ENCODE results near the gene CNTNAP2.
A peak's percentile ranks its signal among the peaks of the same experiment; 100 is the strongest.
"Not testable (repeated sequence)": the region's sequence is repeated elsewhere in the genome, so short reads cannot be mapped to it uniquely, and the experiment has no call there.

Gene CNTNAP2

DNA sequence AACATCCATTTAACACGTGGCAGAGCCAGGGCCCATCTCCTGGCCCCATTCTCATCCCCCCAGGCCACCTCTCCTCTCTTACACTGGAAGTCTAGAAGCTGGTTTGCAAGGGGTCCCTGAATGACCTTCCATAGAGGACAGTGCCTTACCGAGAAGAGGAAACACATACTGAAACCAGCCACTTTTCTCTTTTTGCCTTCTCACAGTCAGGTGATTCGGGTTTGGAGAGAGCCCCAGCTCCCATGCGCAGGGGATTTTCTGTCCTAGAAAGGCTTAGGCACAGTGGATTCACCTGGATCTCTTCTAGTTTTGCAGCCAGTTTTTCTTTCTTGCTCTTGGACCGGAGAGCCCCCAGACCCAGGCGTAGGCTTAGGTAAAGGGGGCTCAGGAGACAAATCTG lies 2139.8 kb downstream of the CNTNAP2 start:
- no peak for DNase-seq

- DNase-seq, result no peak
These were observed 2144.0 kb downstream of the CNTNAP2 start for GRCh38 chr7:148260599-148260998.

GRCh38 chr7:148261523-148261922 lies 2144.9 kb downstream of the CNTNAP2 start:
- no peak for DNase-seq

GRCh38 chr7:148261996-148262688 lies 2145.5 kb downstream of the CNTNAP2 start:
- DNase-seq, result no peak

- peak; percentile 72 for DNase-seq
These were observed 2146.2 kb downstream of the CNTNAP2 start for GRCh38 chr7:148262721-148263229.

DNA sequence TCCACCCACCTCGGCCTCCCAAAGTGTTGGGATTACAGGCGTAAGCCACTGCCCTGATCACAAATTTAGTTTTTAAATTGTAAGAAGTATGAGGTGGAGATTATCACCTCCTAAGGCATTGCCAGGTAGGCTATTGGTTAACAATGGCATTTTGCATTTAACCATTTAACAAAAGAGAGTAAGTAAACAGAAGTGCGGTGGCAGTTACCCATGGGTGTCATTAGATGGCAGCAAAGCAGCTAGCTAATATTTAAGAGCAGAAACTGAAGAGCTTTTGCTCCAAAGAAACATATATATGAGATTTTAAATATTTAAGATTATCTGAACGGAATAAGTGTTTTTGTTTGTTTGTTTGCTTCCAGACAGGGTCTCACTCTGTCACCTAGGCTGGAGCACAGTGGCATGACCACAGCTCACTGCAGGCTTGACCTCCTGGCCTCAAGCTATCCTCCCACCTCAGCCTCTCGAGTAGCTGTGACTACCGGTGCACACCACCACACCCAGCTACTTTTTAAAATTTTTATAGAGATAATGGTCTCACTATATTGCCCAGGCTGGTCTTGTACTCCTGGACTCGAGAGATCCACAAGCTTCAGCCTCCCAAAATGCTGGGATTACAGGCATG lies 2148.4 kb downstream of the CNTNAP2 start:
- peak; percentile 33 for DNase-seq

DNA sequence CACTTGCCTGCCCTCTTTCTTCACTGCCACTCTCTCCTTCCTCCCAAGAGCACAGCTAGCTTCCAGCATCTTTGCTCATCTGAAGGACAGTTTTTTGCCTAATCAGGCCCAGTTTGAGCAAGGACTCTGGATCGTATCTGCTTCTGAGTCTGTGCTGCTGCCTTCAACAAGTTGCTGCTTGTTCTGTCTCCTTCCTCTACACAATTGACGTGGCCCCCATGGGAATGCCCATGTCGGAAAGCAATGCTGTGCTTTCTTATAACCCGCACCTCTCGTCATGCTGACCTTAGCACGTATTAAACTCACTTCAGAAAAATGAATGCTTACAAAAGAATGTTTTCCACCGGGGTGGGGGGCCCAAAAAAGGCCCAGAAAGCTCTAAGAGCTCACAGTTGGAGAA lies 2149.3 kb downstream of the CNTNAP2 start:
- DNase-seq, result no peak

GRCh38 chr7:148266795-148267194 lies 2150.2 kb downstream of the CNTNAP2 start:
- no peak for DNase-seq

DNA sequence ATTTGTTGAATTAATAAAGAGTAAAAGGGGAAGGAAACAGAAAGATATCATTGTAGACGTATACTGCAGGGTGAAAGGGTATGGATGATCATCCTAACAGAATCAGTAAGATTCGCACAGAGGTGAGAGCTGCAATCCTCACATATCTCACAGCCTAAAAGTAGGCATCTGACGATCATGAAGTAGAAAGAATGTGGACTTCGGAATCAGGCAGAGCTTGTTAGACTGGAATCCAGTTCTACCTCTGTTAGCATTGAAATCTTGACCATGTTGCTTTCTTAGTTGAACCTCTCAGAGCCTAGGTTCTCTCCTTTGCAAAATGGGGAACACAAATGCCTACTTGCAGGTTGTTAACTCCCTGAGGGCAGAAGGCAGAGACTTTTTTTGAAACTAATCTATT lies 2154.0 kb downstream of the CNTNAP2 start:
- no peak for DNase-seq

DNA sequence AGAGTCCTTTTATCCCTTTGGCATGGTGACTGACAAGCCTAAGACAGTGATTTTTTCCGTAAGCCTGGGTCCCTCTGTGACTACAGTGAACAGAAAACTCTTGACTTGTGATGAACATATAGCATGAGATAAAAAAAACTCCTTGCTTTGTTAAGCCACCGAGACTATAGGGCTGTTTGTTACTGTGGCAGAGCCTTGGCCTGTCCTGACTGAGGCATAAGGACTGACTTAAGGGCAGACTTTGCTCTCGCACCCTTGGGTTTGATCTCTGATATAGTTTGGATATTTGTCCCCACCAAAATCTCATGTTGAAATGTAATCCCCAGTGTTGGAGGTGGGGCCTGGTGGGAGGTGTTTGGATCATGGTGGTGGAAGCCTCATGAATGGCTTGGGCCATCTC lies 2157.5 kb downstream of the CNTNAP2 start:
- no peak for DNase-seq

DNA sequence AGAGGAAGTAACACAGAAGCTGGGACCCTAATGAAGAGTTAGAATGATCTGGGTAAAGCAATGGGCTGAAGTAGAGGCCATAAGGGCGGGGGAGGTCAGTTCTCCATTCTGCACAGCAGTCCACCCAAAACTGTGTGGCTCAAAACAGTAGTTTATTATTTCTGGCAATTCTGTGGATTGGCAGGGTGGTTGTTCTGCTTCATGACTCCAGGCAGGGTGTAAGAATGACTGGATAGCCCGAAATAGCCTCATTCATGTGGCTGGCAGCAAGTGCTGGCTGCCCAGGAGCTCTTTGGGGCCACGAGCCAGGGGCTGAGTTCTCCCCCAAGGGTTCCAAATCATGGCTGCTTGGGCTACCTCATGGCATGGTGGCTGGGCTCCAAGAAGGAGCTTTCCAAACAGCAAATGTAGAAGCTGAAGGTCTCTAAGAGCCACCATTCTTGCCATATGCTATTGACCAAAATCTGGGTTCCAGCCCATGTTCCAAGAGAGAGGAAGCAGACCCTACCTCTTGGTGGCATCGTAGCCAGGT lies 2158.8 kb downstream of the CNTNAP2 start:
- DNase-seq, result no peak

- no peak for DNase-seq
These were observed 2159.9 kb downstream of the CNTNAP2 start for GRCh38 chr7:148276314-148277041.

DNA sequence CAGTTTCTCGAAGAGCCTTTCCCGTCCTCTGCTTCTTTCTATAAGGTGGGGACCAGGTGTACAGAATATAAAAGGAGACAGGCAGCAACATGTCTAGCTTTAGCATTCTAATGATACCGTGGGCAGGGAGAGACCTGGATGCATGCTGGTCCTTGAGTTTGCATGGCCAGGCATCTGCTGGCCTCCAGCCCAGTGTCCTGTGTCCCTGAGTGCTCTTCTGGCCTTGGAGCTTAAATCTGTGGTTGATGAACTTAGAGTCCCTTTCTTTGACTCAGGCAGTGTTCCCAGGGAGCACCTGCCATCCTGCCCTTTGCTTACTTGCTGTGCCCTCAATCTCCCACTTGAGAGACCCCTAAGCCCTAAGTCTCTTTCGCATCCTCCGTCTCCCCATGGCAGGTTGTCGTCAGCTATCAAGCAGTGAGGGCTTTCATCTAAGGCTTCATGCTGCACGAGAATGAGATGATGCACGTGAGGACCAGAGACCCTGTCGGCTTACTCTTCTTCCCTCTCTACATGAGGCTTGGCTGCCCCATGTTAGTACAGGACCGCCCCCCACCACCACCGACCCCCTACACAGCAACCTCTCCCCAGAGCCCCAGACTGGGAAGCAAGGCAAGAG lies 2160.6 kb downstream of the CNTNAP2 start:
- no peak for DNase-seq

- no peak for DNase-seq
These were observed 2169.5 kb downstream of the CNTNAP2 start for GRCh38 chr7:148286150-148286549.

DNA sequence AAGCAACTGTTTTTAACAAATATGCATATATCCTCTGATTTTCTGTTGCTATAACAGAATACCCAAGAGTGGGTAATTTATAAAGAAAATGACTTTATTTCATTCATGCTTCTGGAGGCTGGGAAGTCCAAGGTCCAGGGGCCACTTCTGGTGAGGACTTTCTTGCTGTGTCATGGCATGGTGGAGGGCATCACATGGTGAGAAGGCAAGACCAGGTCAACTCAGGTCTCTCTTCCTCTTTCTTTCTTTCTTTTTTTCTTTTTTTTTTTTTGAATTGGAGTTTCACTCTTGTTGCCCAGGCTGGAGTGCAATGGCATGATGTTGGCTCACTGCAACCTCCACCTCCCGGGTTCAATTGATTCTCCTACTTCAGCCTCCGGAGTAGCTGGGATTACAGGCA lies 2170.9 kb downstream of the CNTNAP2 start:
- no peak for DNase-seq

DNA sequence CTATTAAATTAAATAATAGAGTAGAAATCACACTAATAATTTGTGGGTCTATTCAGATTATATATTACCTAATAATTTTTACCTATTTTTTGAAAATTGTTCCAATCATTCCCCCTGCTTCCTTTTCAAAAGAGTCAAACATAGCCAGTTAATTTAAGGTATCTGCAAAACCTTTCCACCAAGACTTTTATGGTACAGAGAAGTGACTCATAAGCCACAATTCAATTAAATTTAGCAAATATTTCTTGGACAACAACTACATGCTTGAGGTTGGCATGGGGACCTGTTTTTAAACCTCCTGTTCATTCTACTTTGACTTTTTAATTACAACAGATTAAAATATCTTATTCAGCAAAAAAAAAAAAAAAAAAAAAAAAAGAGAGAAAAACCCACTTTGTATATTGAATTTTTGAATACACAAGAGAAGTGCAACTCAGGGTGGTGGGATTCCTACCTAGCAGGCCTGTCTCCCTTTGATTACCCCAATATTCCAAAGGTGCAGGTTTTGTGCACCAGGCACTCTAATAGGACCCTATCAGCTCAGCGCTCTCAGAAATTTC lies 2172.1 kb downstream of the CNTNAP2 start:
- no peak for DNase-seq

DNA sequence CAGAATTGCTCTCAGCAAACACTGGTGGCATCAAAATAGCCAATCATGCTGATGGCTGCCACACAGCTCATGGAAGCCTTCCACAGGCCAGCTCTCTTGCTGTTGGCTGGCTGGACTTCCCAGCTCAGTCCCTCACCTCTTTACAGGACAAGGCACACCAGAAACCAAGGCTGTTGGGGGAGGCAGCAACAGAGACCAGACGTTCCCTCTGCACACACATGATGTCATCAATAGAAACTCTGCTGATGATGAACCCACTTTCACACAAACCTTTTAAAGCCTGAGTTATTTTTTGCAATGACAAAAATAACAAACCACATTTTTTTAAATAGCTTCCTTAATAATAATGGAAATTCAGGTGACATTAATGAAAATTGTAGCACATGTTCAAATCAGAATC lies 2173.0 kb downstream of the CNTNAP2 start:
- DNase-seq, result no peak

DNA sequence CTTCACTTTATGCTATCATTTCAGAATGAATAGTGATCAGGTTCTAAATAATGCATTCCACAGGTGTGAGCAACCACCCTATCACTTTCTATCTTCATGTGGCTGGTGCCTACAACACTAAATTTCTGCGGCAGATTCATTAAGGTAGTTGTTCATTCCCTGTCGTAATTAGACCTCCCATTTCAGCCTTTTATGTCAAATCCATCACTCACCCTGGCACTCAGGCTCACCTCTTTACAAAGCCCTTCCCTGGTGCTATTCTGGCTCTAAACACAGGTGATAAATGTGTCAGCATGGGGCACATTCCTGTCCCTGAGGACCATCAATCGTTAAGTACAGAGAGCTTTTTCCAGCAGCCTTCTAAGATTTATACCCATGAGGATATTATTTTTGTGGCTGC lies 2173.9 kb downstream of the CNTNAP2 start:
- DNase-seq, result no peak

GRCh38 chr7:148291799-148292198 lies 2175.2 kb downstream of the CNTNAP2 start:
- no peak for DNase-seq

- no peak for DNase-seq
These were observed 2180.5 kb downstream of the CNTNAP2 start for GRCh38 chr7:148296994-148297644.

- not testable (repeated sequence) for DNase-seq
These were observed 2182.2 kb downstream of the CNTNAP2 start for GRCh38 chr7:148298768-148299167.

Measured in activated CD4-positive, alpha-beta T cell treated with anti-CD3 and anti-CD28 coated beads, Interleukin-2, Interleukin-6, amounts not matched to agents 100 ng/mL and 50 ng/mL, durations not matched to agents 16 hours and 8 hours (primary cell).